Thyroid gland (tissue), 4 donors: ENCODE results near the gene WFDC1. TPM values are rescaled to one million over a fixed set of nuclear protein-coding genes. Genes with fewer than 3 reads are reported as not detected.
A peak's percentile ranks its signal among the peaks of the same experiment; 100 is the strongest.
"Not testable (repeated sequence)": the region's sequence is repeated elsewhere in the genome, so short reads cannot be mapped to it uniquely, and the experiment has no call there.

Experiments
- DNase-seq, 2 donors: peaks; one replicate each; pipeline ENCODE4 v3.0.0-alpha.2; 2019
- H3K27ac ChIP-seq, 3 donors: fragments of 200-600 bp; sonication (generic); 1 replicate in 2 of 3; 2 replicates in 1 of 3; pipeline ENCODE4 v1.5.1; 2016 to 2019; ENCODE audit warnings: mild to moderate bottlenecking in 1 of 3, moderate library complexity in 1 of 3
- H3K27me3 ChIP-seq: fragments of 200-600 bp; sonication (generic); one replicate; pipeline ENCODE4 v1.5.1; 2019
- H3K36me3 ChIP-seq, 2 donors: fragments of 200-600 bp; sonication (generic); one replicate each; pipeline ENCODE4 v1.5.1; 2016 to 2019
- H3K4me1 ChIP-seq, 2 donors: fragments of 200-600 bp; sonication (generic); one replicate each; pipeline ENCODE4 v1.5.1; 2017 to 2019
- H3K4me3 ChIP-seq, 3 donors: fragments of 200-600 bp; sonication (generic); replicated peaks in 1 of 3; 1 replicate in 2 of 3; 2 replicates in 1 of 3; pipeline ENCODE4 v1.5.1; 2016; ENCODE audit warnings: mild to moderate bottlenecking in 1 of 3
- H3K9me3 ChIP-seq: fragments of 200-600 bp; sonication (generic); one replicate; pipeline ENCODE4 v1.5.1; 2017
- POLR2A ChIP-seq, 2 donors: fragments of 450-650 bp; IDR thresholded peaks; one replicate each; pipeline ENCODE4 v1.6.1; 2017; ENCODE audit warnings: antibody characterized with exemption in 2 of 2, mild to moderate bottlenecking in 2 of 2, moderate library complexity in 1 of 2
- WGBS, 2 donors: methylation state at CpG; one replicate each; pipeline ENCODE4 v1.1.5; 2017; 5-methylcytosine and 5-hydroxymethylcytosine counted together
- intact Hi-C: fragments of 100-400 bp; cut with DNase I; formaldehyde crosslinking; loops from one replicate; pipeline ENCODE4 v1.15.1; 2023
- total RNA-seq, 4 donors: library from RNA; depleted of rRNA; stranded (reverse); fragments of >200 nt; gene quantifications; one replicate each; pipeline ENCODE4 v1.2.3, GENCODE V29; 2016
- TF ChIP-seq, protein P1 (sequence below), 6 experiments: fragments of 200-600 bp in 3 of 6; fragments of 450-650 bp in 3 of 6; sonication (generic) in 3 of 6; IDR thresholded peaks; one replicate each; pipeline ENCODE4 v1.5.1; 2016 to 2019; ENCODE audit warnings: antibody characterized with exemption in 6 of 6, mild to moderate bottlenecking in 2 of 6, inconsistent platforms in 1 of 6, moderate library complexity in 1 of 6

WFDC1 gene
- total RNA-seq, 4 donors from 2014 or later = 1.3 to 2.1 (median 1.6) TPM; not detected in 1

DNA sequence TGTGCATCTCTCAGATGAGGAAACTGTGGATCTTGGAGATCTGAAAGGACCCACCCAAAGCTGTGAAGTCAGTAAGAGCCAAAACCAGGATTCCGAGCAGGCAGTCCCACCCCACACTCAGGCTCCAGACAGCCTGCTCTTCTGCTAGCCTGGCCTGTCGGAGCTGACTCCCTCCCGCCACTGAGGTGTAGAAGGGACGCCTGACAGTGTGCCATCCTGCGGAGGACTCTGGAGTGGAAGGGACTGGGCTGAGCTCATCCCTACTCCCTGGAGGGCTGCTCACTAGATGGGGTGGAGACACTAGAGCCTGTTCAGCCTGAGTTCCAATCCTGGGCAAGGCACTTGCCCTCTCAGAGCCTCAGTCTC lies 36.0 kb downstream of the WFDC1 start:
- Histone ChIP-seq H3K27me3 (no peaks in the 10 kb centered on the region), H3K36me3 (no peaks in the 10 kb centered on the region), H3K4me1 (peaks cover 0 to 5% of the 10 kb centered on the region in 2 donors), H3K27ac (no peak overlapping the region), H3K9me3 (no peaks in the 10 kb centered on the region), H3K4me3 (no peak overlapping the region)
- 89 to 100% methylated on average over 1 to 5 of the region's 5 CpGs for WGBS, 2 donors
- no peak for DNase-seq
- TF ChIP-seq POLR2A (IDR thresholded peaks at IDR 0.05) = no peak
- TF ChIP-seq, protein P1, sequence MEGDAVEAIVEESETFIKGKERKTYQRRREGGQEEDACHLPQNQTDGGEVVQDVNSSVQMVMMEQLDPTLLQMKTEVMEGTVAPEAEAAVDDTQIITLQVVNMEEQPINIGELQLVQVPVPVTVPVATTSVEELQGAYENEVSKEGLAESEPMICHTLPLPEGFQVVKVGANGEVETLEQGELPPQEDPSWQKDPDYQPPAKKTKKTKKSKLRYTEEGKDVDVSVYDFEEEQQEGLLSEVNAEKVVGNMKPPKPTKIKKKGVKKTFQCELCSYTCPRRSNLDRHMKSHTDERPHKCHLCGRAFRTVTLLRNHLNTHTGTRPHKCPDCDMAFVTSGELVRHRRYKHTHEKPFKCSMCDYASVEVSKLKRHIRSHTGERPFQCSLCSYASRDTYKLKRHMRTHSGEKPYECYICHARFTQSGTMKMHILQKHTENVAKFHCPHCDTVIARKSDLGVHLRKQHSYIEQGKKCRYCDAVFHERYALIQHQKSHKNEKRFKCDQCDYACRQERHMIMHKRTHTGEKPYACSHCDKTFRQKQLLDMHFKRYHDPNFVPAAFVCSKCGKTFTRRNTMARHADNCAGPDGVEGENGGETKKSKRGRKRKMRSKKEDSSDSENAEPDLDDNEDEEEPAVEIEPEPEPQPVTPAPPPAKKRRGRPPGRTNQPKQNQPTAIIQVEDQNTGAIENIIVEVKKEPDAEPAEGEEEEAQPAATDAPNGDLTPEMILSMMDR (IDR thresholded peaks at IDR 0.05) = no peak
- intact Hi-C loops = no loop called here

DNA sequence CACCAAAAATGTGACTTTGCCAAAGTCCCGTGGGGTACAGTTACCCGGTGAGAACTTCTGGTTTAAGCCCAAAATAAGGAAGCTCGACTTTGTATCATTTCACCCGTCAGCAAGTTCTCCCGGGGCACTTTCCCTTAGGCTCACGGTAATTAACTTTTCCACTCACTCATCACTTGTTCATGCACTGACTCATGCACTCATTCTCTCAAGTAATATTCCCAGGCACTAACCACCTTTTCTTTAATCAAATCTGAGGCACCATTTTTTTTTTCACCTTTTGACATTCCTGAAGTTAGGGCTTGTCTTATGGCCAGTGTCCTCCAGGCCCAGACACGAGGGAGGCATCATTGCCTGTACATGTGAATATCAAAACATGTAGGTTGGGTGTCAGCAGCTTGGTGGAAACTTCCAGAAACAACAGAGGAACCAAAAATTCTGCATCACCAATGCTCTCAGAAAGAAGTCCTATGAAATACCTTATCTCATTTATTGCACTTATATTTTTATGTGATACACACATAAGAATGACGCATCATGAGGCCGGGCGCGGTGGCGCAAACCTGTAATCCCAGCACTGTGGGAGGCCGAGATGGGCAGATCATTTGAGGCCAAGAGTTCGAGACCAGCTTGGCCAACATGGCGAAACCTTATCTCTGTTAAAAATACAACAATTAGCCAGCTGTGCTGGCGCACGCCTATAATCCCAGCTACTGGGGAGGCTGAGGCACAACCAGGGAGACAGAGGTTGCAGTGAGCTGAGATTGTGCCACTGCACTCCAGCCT lies 37.5 kb downstream of the WFDC1 start:
- intact Hi-C loops = no loop called here
- TF ChIP-seq, protein P1 (IDR thresholded peaks at IDR 0.05) = no peak
- no peak for TF ChIP-seq POLR2A (IDR thresholded peaks at IDR 0.05)
- Histone ChIP-seq H3K4me1 (peaks cover 0 to 5% of the 10 kb centered on the region in 2 donors), H3K4me3 (no peak overlapping the region), H3K27ac (no peak overlapping the region), H3K36me3 (no peaks in the 10 kb centered on the region), H3K27me3 (no peaks in the 10 kb centered on the region), H3K9me3 (no peaks in the 10 kb centered on the region)
- WGBS, 2 donors = 91 to 93% methylated on average over 17 of the region's 17 CpGs
- DNase-seq = no peak

DNA sequence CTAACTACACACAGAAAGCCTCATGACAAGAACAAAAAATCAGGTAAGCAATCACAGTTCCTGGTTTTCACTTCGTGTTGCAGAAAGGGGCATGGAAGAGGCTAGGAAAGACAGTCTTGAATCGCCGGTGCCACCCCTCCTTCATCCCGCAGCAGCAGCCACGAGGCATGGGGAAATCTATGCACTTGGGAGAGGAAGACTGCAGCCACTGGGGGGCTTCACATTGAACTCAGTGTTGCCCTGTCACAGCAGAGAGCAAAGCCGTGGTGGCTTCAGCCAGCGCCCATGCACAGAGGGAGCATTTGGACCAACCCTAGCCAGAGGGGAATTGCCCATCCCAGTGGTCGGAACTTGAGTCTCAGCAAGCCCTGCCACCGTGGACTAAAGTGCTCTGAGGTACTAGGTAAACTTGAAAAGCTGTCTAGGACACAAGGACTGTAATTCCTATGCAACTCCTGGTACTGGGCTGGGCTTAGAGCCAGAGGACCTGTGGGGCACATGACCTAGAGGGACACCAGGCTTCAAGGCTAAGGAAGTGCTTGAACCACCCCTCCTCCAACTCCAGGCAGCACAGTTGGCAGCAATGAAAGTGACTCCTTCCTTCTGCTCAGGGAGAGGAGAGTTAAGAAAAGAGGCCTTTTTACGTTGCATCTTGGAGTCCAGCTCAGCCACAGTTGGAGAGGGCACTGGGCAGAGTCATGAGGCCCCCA lies 38.5 kb downstream of the WFDC1 start:
- Histone ChIP-seq H3K4me1 (peaks cover 0 to 5% of the 10 kb centered on the region in 2 donors), H3K36me3 (no peaks in the 10 kb centered on the region), H3K4me3 (no peak overlapping the region), H3K9me3 (no peaks in the 10 kb centered on the region), H3K27ac (no peak overlapping the region), H3K27me3 (no peaks in the 10 kb centered on the region)
- intact Hi-C loops = no loop called here
- DNase-seq = peak; percentile 86 to 87
- 34 to 49% methylated on average over 10 of the region's 10 CpGs for WGBS, 2 donors
- TF ChIP-seq, protein P1 (IDR thresholded peaks at IDR 0.05) = peak in 1 of 6 experiments; percentile 4
- TF ChIP-seq POLR2A (IDR thresholded peaks at IDR 0.05) = no peak

DNA sequence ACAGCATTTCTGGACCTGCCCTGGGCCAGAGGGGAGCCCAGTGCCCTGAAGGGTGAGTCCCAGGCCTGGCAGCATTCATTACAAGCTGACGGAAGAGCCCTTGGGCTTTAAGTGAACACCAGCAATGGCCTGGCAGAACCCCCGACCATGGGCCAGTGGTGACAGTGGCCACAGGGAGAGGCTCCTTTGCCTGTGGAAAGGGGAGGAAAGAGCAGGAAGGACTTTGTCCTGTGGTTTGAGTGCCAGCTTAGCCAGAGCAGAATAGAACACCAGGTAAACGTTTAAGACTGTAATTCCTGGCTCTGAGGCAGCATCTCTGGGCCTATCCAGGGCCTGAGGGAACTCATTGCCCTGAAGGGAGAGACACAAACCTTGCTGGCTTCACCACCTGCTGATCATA lies 39.4 kb downstream of the WFDC1 start:
- no peak overlapping the region for H3K4me3 ChIP-seq
- no peak overlapping the region for H3K27ac ChIP-seq
- TF ChIP-seq POLR2A (IDR thresholded peaks at IDR 0.05) = no peak
- TF ChIP-seq, protein P1 (IDR thresholded peaks at IDR 0.05) = no peak
- 91 to 100% methylated on average over 3 of the region's 3 CpGs for WGBS, 2 donors
- intact Hi-C loops = no loop called here
- H3K36me3 ChIP-seq = no peaks in the 10 kb centered on the region
- H3K27me3 ChIP-seq = no peaks in the 10 kb centered on the region
- no peak for DNase-seq
- peaks cover 0 to 5% of the 10 kb centered on the region in 2 donors for H3K4me1 ChIP-seq
- no peaks in the 10 kb centered on the region for H3K9me3 ChIP-seq

DNA sequence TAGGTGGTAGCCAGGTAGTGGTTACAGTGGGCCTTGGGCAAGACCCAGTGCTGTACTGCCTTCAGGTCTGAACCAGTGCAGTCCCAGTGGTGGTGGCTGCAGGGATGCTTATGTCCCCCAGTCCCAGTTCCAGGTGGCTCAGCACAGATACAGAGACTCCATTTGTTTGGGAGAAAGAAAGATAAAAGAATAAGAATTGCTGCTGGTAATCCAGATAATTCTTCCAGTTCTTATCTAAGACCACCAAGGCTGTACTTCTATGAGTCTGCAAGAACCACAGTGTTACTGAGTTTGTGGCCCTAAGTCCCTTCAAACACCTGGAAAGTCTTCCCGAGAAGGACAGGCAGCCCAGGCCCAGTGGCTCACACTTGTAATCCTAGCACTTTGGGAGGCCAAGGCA lies 39.8 kb downstream of the WFDC1 start:
- Histone ChIP-seq H3K27ac (no peak overlapping the region), H3K27me3 (no peaks in the 10 kb centered on the region), H3K4me3 (no peak overlapping the region), H3K9me3 (no peaks in the 10 kb centered on the region), H3K36me3 (no peaks in the 10 kb centered on the region), H3K4me1 (peaks cover 0 to 5% of the 10 kb centered on the region in 2 donors)
- WGBS, 2 donors = 80 to 86% methylated on average over 1 of the region's 1 CpG
- DNase-seq = no peak
- intact Hi-C loops = no loop called here
- TF ChIP-seq, protein P1 (IDR thresholded peaks at IDR 0.05) = no peak
- TF ChIP-seq POLR2A (IDR thresholded peaks at IDR 0.05) = no peak

- H3K36me3 ChIP-seq, H3K4me1 ChIP-seq, H3K9me3 ChIP-seq, H3K27me3 ChIP-seq, H3K4me3 ChIP-seq, H3K27ac ChIP-seq, DNase-seq, intact Hi-C loops: not testable (repeated sequence)
Observed at GRCh38 chr16:84337236-84337635, 42.6 kb downstream of the WFDC1 start.
